GM06990 (cell line): Measurements from ENCODE around the gene LEFTY1.

ENCODE experiments used
- DNase-seq: peaks from one replicate; pipeline ENCODE4 v3.0.0-alpha.2; 2011; ENCODE audit not compliant: insufficient read length; ENCODE audit errors: extremely low read depth
- H3K27me3 ChIP-seq: replicated peaks from 2 replicates; pipeline ENCODE4 v1.6.0; 2011; ENCODE audit warnings: low read length; ENCODE audit not compliant: control insufficient read depth, insufficient read depth
- H3K36me3 ChIP-seq: 2 replicates; pipeline ENCODE4 v1.5.1; 2011; ENCODE audit warnings: low read length; ENCODE audit not compliant: control insufficient read depth, insufficient read depth
- H3K4me3 ChIP-seq: replicated peaks from 2 replicates; pipeline ENCODE4 v1.5.1; 2011; ENCODE audit warnings: low read depth, mild to moderate bottlenecking, control low read depth, low read length
- TF ChIP-seq, protein P1 (sequence below): IDR thresholded peaks from 2 replicates; pipeline ENCODE4 v1.5.1; 2011; ENCODE audit warnings: low read length, control low read depth, mild to moderate bottlenecking, inconsistent platforms; ENCODE audit not compliant: insufficient read depth, poor library complexity, severe bottlenecking

LEFTY1 gene

DNA sequence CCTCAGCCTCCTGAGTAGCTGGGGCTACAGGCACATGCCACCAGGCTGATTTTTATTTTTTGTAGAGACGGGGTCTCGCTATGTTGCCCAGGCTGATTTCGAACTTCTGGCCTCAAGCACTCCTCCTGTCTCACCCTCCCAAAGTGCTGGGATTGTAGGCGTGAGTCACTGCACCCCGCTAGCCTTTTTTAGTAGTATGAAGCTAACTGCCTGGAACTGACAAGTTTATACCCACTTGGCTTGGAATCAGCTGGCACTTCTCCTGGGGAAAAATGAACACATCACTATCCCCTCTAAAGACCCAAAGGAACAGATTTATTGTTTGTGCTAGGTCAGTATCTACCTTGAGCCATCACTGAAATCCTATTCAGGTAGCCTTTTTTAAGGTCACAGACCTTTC lies 25.8 kb downstream of the LEFTY1 start:
- Histone ChIP-seq H3K36me3 (peaks cover 31% of the 10 kb centered on the region), H3K4me3 (no peak overlapping the region), H3K27me3 (no peaks in the 10 kb centered on the region)
- TF ChIP-seq, protein P1, sequence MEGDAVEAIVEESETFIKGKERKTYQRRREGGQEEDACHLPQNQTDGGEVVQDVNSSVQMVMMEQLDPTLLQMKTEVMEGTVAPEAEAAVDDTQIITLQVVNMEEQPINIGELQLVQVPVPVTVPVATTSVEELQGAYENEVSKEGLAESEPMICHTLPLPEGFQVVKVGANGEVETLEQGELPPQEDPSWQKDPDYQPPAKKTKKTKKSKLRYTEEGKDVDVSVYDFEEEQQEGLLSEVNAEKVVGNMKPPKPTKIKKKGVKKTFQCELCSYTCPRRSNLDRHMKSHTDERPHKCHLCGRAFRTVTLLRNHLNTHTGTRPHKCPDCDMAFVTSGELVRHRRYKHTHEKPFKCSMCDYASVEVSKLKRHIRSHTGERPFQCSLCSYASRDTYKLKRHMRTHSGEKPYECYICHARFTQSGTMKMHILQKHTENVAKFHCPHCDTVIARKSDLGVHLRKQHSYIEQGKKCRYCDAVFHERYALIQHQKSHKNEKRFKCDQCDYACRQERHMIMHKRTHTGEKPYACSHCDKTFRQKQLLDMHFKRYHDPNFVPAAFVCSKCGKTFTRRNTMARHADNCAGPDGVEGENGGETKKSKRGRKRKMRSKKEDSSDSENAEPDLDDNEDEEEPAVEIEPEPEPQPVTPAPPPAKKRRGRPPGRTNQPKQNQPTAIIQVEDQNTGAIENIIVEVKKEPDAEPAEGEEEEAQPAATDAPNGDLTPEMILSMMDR = no peak
- no peak for DNase-seq

DNA sequence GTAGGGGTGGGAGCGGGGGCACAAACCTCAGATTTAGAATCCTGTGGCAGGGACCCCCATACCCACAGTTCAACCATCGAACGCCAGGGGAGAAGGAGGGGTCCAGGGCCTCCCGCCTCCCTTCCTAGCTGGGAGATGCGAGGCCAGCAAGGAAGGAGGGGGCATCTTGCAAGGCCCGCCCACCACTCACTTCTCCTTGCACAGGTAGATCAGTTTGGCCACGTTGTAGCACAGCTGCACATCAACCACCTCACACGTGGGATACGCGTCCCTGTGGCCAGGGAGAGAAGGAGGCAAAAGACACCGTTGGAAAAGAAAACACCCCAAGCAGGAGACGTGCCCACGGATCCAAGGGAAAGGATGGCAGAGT lies 26.4 kb downstream of the LEFTY1 start:
- TF ChIP-seq, protein P1 = no peak

DNA sequence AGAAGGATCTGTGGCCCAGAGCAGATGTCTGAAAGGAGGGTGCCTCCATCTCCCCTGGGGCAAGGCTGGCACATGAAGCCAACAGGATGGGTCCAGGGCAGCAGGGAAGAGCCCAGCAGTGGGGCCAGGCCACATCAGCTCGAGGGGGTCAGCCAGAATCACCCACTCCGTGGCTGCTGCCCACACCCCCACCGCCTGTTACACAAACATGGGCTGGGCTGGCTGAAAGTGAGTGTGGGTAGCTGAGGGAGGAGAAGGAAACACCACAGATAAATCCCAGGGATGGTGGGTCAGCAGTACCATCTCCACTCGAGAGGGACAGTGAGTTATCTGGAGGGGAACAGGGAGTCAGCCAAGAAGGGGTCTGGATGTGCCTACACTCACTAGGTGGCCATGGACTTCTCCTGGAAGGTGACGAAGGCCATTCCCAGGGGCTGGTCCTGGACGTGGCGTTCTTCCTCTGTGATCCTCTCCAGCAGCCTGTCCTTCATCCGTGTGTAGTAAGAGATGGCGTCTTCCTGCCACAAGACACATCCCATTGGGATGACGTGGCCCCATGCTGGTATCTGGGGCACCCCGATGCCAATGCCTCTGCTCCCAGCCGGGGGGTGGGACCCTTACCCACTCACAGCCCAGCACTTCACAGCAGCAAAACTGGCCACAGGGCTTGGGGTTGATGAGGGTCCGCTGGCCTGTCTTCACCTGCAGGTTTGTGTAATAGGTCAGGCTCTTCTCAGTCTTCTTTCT lies 26.9 kb downstream of the LEFTY1 start:
- no peak for DNase-seq
- TF ChIP-seq, protein P1 = no peak
- H3K36me3 ChIP-seq = peaks cover 27% of the 10 kb centered on the region
- no peaks in the 10 kb centered on the region for H3K27me3 ChIP-seq
- no peak overlapping the region for H3K4me3 ChIP-seq

More for the DNA sequence above, 26.4 kb downstream of the LEFTY1 start:
- Histone ChIP-seq H3K27me3 (no peaks in the 10 kb centered on the region), H3K4me3 (no peak overlapping the region), H3K36me3 (peaks cover 27% of the 10 kb centered on the region)
- no peak for DNase-seq

DNA sequence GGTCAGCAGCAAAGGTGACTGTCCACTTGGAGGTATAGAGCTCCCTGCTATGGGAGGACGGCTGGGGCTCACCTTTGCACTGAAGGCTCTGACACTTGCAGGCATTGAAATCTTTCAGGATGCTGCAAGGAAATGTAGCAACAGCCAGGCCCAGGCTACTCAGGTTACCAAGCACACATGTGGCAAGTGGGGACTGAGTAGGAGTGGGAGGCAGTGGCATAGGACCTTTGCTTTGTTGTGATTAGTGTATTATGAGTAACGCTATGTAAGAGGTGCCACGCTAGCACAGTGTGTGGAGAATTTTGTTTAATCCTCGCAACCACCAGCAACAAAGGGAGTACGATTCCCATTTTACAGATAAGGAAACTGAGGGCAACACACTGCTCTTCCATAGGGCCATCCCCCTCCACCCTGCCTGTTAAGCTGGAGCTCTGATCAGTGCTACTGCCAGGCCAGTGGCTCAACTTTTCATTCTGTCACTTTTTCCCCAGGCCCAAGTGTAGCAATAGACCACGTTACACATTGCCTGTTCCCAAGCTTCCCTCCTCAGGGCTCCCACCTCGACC lies 28.0 kb downstream of the LEFTY1 start:
- Histone ChIP-seq H3K36me3 (peaks cover 26% of the 10 kb centered on the region), H3K27me3 (no peaks in the 10 kb centered on the region), H3K4me3 (no peak overlapping the region)
- no peak for DNase-seq
- TF ChIP-seq, protein P1 = no peak

DNA sequence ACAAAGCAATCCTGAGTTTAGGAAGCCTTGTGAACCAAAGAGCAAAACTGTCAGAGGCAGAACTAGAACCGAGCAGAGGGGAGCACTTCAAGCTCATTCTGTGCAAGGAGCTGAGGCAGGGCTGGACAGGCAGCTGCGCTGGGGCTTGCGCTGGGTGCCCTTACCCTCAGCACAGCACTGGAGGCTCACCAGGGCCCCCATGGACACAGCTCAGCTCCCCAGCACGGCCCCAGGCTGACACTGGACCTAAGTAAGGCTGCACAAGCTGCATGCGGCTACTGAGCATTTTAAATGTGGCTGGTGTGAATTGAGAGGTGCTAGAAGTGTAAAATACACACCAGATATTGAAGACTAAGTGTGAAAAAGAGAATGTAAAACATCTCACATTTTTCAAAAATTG lies 28.8 kb downstream of the LEFTY1 start:
- Histone ChIP-seq H3K36me3 (peaks cover 19% of the 10 kb centered on the region), H3K27me3 (no peaks in the 10 kb centered on the region), H3K4me3 (no peak overlapping the region)
- TF ChIP-seq, protein P1 = no peak
- DNase-seq = no peak

DNA sequence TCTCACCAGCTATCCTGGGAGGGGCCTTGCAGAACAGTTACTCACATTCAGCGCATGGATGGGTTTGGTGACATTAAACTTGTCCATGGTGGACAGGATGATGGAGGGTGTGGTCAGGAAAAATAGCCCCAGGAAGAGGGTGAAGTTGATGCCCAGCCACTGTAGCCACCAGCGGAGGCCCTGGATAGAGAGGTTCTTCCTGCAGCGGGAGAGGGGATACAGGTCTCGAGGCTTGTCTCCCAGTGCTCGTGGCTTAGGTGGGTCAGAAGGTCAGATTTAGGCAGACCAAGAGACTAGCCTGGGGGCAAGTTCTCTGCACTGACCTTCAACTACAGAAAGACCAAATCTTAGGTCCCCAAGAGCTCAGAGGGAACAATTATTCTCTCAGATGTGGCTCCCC lies 29.8 kb downstream of the LEFTY1 start:
- Histone ChIP-seq H3K27me3 (no peaks in the 10 kb centered on the region), H3K4me3 (no peak overlapping the region), H3K36me3 (peaks cover 23% of the 10 kb centered on the region)
- TF ChIP-seq, protein P1 = no peak
- no peak for DNase-seq
